GM23248 (cell line): ENCODE data around the gene CCND1. TPM values are rescaled to one million over a fixed set of nuclear protein-coding genes. Genes with fewer than 3 reads are reported as not detected.
A peak's percentile ranks its signal among the peaks of the same experiment; 100 is the strongest.

ENCODE experiments used
- DNase-seq: peaks from one replicate; pipeline ENCODE4 v3.0.0-alpha.2; 2015
- H2AFZ ChIP-seq: fragments of 200-600 bp; sonication (generic); 2 replicates; pipeline ENCODE4 v1.6.1; 2016; ENCODE audit warnings: antibody characterized with exemption
- H3F3A ChIP-seq: fragments of 200-600 bp; sonication (generic); 2 replicates; pipeline ENCODE4 v1.6.1; 2016; ENCODE audit warnings: mild to moderate bottlenecking, antibody characterized with exemption, mixed run types; ENCODE audit not compliant: insufficient read depth
- H3K27ac ChIP-seq: fragments of 200-600 bp; sonication (generic); 2 replicates; pipeline ENCODE4 v1.5.1; 2016; ENCODE audit warnings: mild to moderate bottlenecking
- H3K27me3 ChIP-seq: fragments of 200-600 bp; sonication (generic); replicated peaks from 2 replicates; pipeline ENCODE4 v1.6.1; 2016; ENCODE audit warnings: mild to moderate bottlenecking; ENCODE audit not compliant: insufficient read depth
- H3K36me3 ChIP-seq: fragments of 200-600 bp; sonication (generic); 2 replicates; pipeline ENCODE4 v1.6.1; 2016; ENCODE audit warnings: low read depth, mild to moderate bottlenecking
- H3K4me1 ChIP-seq: fragments of 200-600 bp; sonication (generic); 2 replicates; pipeline ENCODE4 v1.6.1; 2016; ENCODE audit warnings: mild to moderate bottlenecking; ENCODE audit not compliant: insufficient read depth
- H3K4me2 ChIP-seq: fragments of 200-600 bp; sonication (generic); one replicate; pipeline ENCODE4 v1.6.1; 2016; ENCODE audit warnings: mild to moderate bottlenecking; ENCODE audit not compliant: unreplicated experiment
- H3K4me3 ChIP-seq: fragments of 200-600 bp; sonication (generic); 2 replicates; pipeline ENCODE4 v1.5.1; 2016; ENCODE audit warnings: mild to moderate bottlenecking
- H3K79me2 ChIP-seq: fragments of 200-600 bp; sonication (generic); 2 replicates; pipeline ENCODE4 v1.6.1; 2016; ENCODE audit warnings: mild to moderate bottlenecking; ENCODE audit not compliant: insufficient read depth
- H3K9ac ChIP-seq: fragments of 200-600 bp; sonication (generic); 2 replicates; pipeline ENCODE4 v1.6.1; 2016; ENCODE audit warnings: mild to moderate bottlenecking
- H3K9me2 ChIP-seq: fragments of 200-600 bp; sonication (generic); 2 replicates; pipeline ENCODE4 v1.6.1; 2016; ENCODE audit warnings: mixed run types, mild to moderate bottlenecking, moderate library complexity; ENCODE audit not compliant: insufficient read depth
- H3K9me3 ChIP-seq: fragments of 200-600 bp; sonication (generic); one replicate; pipeline ENCODE4 v1.6.1; 2017; ENCODE audit warnings: low read depth
- H4K20me1 ChIP-seq: fragments of 200-600 bp; sonication (generic); 2 replicates; pipeline ENCODE4 v1.6.0; 2016; ENCODE audit not compliant: insufficient read depth
- EZH2 ChIP-seq: fragments of 200-600 bp; sonication (generic); IDR thresholded peaks from 2 replicates; pipeline ENCODE4 v1.6.1; 2018; ENCODE audit warnings: antibody characterized with exemption, mild to moderate bottlenecking; ENCODE audit not compliant: insufficient read depth, poor library complexity, severe bottlenecking
- EZH2phosphoT487 ChIP-seq: fragments of 200-600 bp; sonication (generic); IDR thresholded peaks from 2 replicates; pipeline ENCODE4 v1.6.1; 2018; ENCODE audit warnings: antibody characterized with exemption, moderate library complexity, mild to moderate bottlenecking, low read depth; ENCODE audit not compliant: insufficient read depth
- WGBS, 2 experiments: methylation state at CpG; one replicate each; pipeline ENCODE4 v1.1.6; 2015 to 2017; ENCODE audit warnings: low lambda C conversion rate in 2 of 2, low coverage in 1 of 2; ENCODE audit errors: missing lambda C conversion rate in 2 of 2; 5-methylcytosine and 5-hydroxymethylcytosine counted together
- in situ Hi-C: fragments of 300-500 bp; cut with MboI; formaldehyde crosslinking; loops from 2 replicates; pipeline ENCODE4 v1.15.0; 2020
- polyA plus RNA-seq: library from polyadenylated mRNA; unstranded; fragments of >200 nt; fragmentation: Nextera tagmentation; extraction: Ambion mirVana; gene quantifications from 2 replicates; pipeline ENCODE4 v1.2.1, GENCODE V29; 2016
- total RNA-seq: library from RNA; depleted of rRNA; stranded (reverse); fragments of >200 nt; shearing (Covaris generic); gene quantifications from 2 replicates; pipeline ENCODE4 v1.2.3, GENCODE V29; 2014; rRNA removed

Gene CCND1
- 684 and 695 TPM in 2 replicates for total RNA-seq
- polyA plus RNA-seq: 1,097 and 1,184 TPM in 2 replicates

DNA sequence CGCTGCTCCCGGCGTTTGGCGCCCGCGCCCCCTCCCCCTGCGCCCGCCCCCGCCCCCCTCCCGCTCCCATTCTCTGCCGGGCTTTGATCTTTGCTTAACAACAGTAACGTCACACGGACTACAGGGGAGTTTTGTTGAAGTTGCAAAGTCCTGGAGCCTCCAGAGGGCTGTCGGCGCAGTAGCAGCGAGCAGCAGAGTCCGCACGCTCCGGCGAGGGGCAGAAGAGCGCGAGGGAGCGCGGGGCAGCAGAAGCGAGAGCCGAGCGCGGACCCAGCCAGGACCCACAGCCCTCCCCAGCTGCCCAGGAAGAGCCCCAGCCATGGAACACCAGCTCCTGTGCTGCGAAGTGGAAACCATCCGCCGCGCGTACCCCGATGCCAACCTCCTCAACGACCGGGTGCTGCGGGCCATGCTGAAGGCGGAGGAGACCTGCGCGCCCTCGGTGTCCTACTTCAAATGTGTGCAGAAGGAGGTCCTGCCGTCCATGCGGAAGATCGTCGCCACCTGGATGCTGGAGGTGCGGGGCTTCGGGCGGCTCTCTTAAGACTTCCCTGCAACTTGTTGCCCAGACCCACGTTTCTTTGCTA is at the start of gene CCND1:
Gene CCND1, plus strand, starts transcription at position 162 of the 587 bp plus-strand sequence. Its CDS starts 158 bp downstream, at position 320.
- H3K9me3 ChIP-seq: no peaks in the 10 kb centered on the region
- WGBS, 2 experiments: 0 to 2% methylated on average over 41 to 43 of the region's 49 CpGs
- peak within 1 kb of the TSS; percentile 96 for H3K9ac ChIP-seq
- peak; percentile 96 for DNase-seq
- peaks cover 13% of the 10 kb centered on the region; the same call in 1 of the 2 replicates for H3K4me1 ChIP-seq
- peaks cover 13% of the 10 kb centered on the region; the same call in 1 of the 2 replicates for H3K36me3 ChIP-seq
- in situ Hi-C loops: no loop called here
- TF ChIP-seq EZH2 (no peak), EZH2phosphoT487 (no peak)
- peak within 1 kb of the TSS; percentile 97 for H3K27ac ChIP-seq
- H2AFZ ChIP-seq: peak within 1 kb of the TSS; percentile 68
- H4K20me1 ChIP-seq: no peaks in the 10 kb centered on the region
- H3F3A ChIP-seq: peaks cover 26% of the 10 kb centered on the region
- peak within 1 kb of the TSS; percentile 85 for H3K4me3 ChIP-seq
- H3K79me2 ChIP-seq: peaks cover 66% of the 10 kb centered on the region
- H3K27me3 ChIP-seq: no peaks in the 10 kb centered on the region
- peak within 1 kb of the TSS; percentile 100 for H3K4me2 ChIP-seq
- no peaks in the 10 kb centered on the region for H3K9me2 ChIP-seq

DNA sequence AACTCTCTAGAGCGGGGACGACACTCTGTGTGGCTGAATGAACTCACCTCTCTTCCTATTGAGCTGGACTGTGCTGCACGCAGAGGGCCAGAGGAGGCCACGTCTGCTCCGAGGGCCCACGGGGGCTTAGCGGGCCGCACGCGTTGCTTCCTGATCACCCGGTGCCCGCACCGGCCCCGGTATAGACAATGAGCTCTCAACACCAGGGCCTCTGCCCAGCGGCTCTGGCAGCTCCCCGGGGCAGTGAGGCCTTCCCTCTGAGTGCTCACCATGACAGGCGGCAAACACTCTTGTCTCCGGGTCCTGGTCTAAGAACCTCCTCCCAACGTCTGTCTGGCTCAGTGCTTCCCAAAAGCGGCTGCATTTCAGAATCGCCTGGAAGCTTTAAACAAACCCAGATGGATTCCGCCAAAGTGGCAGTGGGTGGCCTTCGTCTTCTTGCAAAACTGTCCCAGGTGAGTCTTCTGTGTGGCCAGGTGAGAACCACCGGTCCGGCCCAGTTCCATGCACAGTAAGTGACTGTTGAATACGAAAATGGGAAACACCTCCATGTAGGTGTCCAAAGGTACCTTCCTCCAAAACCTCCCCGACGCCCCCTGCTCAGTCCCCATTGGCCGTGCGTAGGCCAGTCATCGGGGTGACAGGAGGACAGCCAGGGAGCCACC is 47.8 kb upstream of the CCND1 start:
- TF ChIP-seq EZH2: no peak
- TF ChIP-seq EZH2phosphoT487: no peak
- no peaks in the 10 kb centered on the region for H3K9me2 ChIP-seq
- H3K4me2 ChIP-seq: no peak overlapping the region
- no peak for DNase-seq
- no peak overlapping the region for H3K27ac ChIP-seq
- no peaks in the 10 kb centered on the region for H4K20me1 ChIP-seq
- no peaks in the 10 kb centered on the region for H3K9me3 ChIP-seq
- H3K4me3 ChIP-seq: no peak overlapping the region
- H2AFZ ChIP-seq: no peak overlapping the region
- H3K36me3 ChIP-seq: no peaks in the 10 kb centered on the region
- H3F3A ChIP-seq: peaks cover 8% of the 10 kb centered on the region
- peaks cover 13% of the 10 kb centered on the region for H3K4me1 ChIP-seq
- 79 to 80% methylated on average over 30 to 31 of the region's 31 CpGs for WGBS, 2 experiments
- H3K27me3 ChIP-seq: no peaks in the 10 kb centered on the region
- in situ Hi-C loops: no loop called here
- H3K79me2 ChIP-seq: no peaks in the 10 kb centered on the region
- H3K9ac ChIP-seq: no peak overlapping the region

DNA sequence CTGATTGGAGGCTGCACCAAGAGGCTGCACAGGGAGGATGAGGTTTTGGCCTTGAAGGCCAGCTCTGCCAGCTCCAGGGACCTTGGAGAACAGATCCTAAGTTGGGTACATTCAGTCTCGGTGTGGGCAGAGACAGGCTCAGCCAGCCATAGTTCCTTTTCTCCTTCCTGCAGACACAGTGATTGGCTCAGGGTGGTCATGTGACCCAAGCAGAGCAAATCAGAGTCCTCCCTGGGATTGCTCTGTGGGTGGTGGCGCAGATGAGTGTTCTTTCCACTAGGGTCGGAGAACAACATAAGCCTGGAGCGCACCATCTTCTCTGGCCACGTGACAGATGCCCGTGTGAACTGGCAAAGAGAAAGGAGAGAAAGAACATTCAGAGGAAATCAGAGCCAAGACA is 47.1 kb upstream of the CCND1 start:
- 94 to 97% methylated on average over 6 of the region's 6 CpGs for WGBS, 2 experiments
- peaks cover 6% of the 10 kb centered on the region for H3K4me1 ChIP-seq
- in situ Hi-C loops: no loop called here
- H3K27ac ChIP-seq: no peak overlapping the region
- TF ChIP-seq EZH2phosphoT487 (no peak), EZH2 (no peak)
- H3K4me2 ChIP-seq: no peak overlapping the region
- no peak for DNase-seq
- no peak overlapping the region for H2AFZ ChIP-seq
- no peaks in the 10 kb centered on the region for H3K9me3 ChIP-seq
- H4K20me1 ChIP-seq: no peaks in the 10 kb centered on the region
- no peaks in the 10 kb centered on the region for H3K27me3 ChIP-seq
- peaks cover under 1% of the 10 kb centered on the region; the same call in 1 of the 2 replicates for H3F3A ChIP-seq
- no peaks in the 10 kb centered on the region for H3K36me3 ChIP-seq
- H3K9ac ChIP-seq: no peak overlapping the region
- no peaks in the 10 kb centered on the region for H3K79me2 ChIP-seq
- no peaks in the 10 kb centered on the region for H3K9me2 ChIP-seq
- no peak overlapping the region for H3K4me3 ChIP-seq

DNA sequence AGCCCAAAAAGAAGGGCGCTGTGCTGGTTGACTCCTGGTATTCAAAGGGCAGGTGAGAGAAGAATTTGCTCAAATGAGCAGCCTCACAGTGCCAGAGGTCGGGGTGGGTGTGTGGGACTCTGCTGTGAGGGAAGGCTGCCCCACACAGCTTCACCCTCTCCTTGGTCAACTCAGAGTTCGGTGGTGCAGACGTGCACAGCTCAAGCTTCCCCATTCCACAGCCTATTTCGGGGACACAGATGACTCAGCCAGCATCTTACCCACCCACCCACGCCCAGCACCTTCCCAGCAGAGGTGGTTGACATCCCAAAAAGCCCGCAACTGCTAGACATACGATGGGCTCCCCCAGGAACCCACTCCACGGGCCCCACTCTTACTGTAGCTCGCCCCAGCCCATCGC is 46.5 kb upstream of the CCND1 start:
- Histone ChIP-seq H3K27ac (no peak overlapping the region), H4K20me1 (no peaks in the 10 kb centered on the region), H3K4me3 (no peak overlapping the region), H3F3A (no peaks in the 10 kb centered on the region), H3K4me2 (no peak overlapping the region), H3K9me3 (no peaks in the 10 kb centered on the region), H3K9ac (no peak overlapping the region), H3K9me2 (no peaks in the 10 kb centered on the region), H3K36me3 (no peaks in the 10 kb centered on the region), H3K27me3 (no peaks in the 10 kb centered on the region), H2AFZ (no peak overlapping the region), H3K79me2 (no peaks in the 10 kb centered on the region), H3K4me1 (0 out of 2 replicates have a peak, but pooled peaks cover 1% of the 10 kb centered on the region)
- TF ChIP-seq EZH2phosphoT487: no peak
- no peak for TF ChIP-seq EZH2
- DNase-seq: no peak
- 81 to 84% methylated on average over 10 to 11 of the region's 11 CpGs for WGBS, 2 experiments
- in situ Hi-C loops: no loop called here
